ENCODE measurements around the gene ZCCHC8.
A peak's percentile ranks its signal among the peaks of the same experiment; 100 is the strongest.

The ZCCHC8 gene

GRCh38 chr12:122500685-122501488 lies at the start of gene ZCCHC8:
TSS of gene ZCCHC8 (minus strand) at chr12:122500932. CDS start at chr12:122500840, 92 bp downstream.
- peak; percentile 61 to 97 (median 94) for DNase-seq

GRCh38 chr12:122547330-122547729 lies 46.6 kb upstream of the ZCCHC8 start:
- DNase-seq, result no peak

GRCh38 chr12:122545855-122546254 lies 45.1 kb upstream of the ZCCHC8 start:
- DNase-seq, result no peak

- no peak for DNase-seq
Measured at GRCh38 chr12:122544537-122544936, 43.8 kb upstream of the ZCCHC8 start.

GRCh38 chr12:122538496-122538895 lies 37.8 kb upstream of the ZCCHC8 start:
- DNase-seq, result no peak

- no peak for DNase-seq
Measured at GRCh38 chr12:122537021-122537420, 36.3 kb upstream of the ZCCHC8 start.

GRCh38 chr12:122533856-122534255 lies 33.1 kb upstream of the ZCCHC8 start:
- peak in 6 of 56 donors; percentile 1 to 12 (median 5) for DNase-seq

- no peak for DNase-seq
Measured at GRCh38 chr12:122528992-122529391, 28.3 kb upstream of the ZCCHC8 start.

GRCh38 chr12:122528582-122528981 lies 27.9 kb upstream of the ZCCHC8 start:
- no peak for DNase-seq

GRCh38 chr12:122527478-122527944 lies 26.8 kb upstream of the ZCCHC8 start:
- DNase-seq, result peak in 4 of 56 donors; percentile 28 to 40 (median 32)

- DNase-seq, result peak; percentile 90 to 100 (median 98)
Measured at GRCh38 chr12:122526683-122527477, 26.1 kb upstream of the ZCCHC8 start, which contains the start of the genes KNTC1 and RSRC2. TSS of gene KNTC1 (plus strand) at chr12:122527249. CDS start at chr12:122530064, 2,815 bp downstream. TSS of gene RSRC2 (minus strand) at chr12:122526936. CDS start at chr12:122526853, 83 bp downstream.

GRCh38 chr12:122523846-122524718 lies 23.4 kb upstream of the ZCCHC8 start:
- no peak for DNase-seq

- no peak for DNase-seq
Measured at GRCh38 chr12:122523280-122523679, 22.5 kb upstream of the ZCCHC8 start.

GRCh38 chr12:122520676-122521075 lies 19.9 kb upstream of the ZCCHC8 start:
- DNase-seq, result no peak

- DNase-seq, result no peak
Measured at GRCh38 chr12:122519418-122519817, 18.7 kb upstream of the ZCCHC8 start.

- no peak for DNase-seq
Measured at GRCh38 chr12:122518908-122519307, 18.2 kb upstream of the ZCCHC8 start.

GRCh38 chr12:122517877-122518276 lies 17.1 kb upstream of the ZCCHC8 start:
- DNase-seq, result no peak

- no peak for DNase-seq
Measured at GRCh38 chr12:122516544-122517361, 16.0 kb upstream of the ZCCHC8 start.

- no peak for DNase-seq
Measured at GRCh38 chr12:122515275-122515674, 14.5 kb upstream of the ZCCHC8 start.

- no peak for DNase-seq
Measured at GRCh38 chr12:122513660-122514059, 12.9 kb upstream of the ZCCHC8 start.
